Testis (tissue), 3 donors: ENCODE results near the gene NUB1. TPM values are rescaled to one million over a fixed set of nuclear protein-coding genes. Genes with fewer than 3 reads are reported as not detected.

Source experiments
- DNase-seq: peaks from one replicate; pipeline ENCODE4 v3.0.0-alpha.2; 2019
- H3K27ac ChIP-seq, 2 donors: fragments of 200-600 bp; sonication (generic); one replicate each; pipeline ENCODE4 v1.5.1; 2019
- H3K27me3 ChIP-seq: fragments of 200-600 bp; sonication (generic); one replicate; pipeline ENCODE4 v1.5.1; 2019
- H3K36me3 ChIP-seq: fragments of 200-600 bp; sonication (generic); one replicate; pipeline ENCODE4 v1.5.1; 2017; ENCODE audit warnings: low read depth; ENCODE audit errors: missing control alignments
- H3K4me1 ChIP-seq: fragments of 200-600 bp; sonication (generic); one replicate; pipeline ENCODE4 v1.5.1; 2019
- H3K4me3 ChIP-seq, 2 donors: fragments of 200-600 bp; sonication (generic); one replicate each; pipeline ENCODE4 v1.5.1; 2017 to 2019
- H3K9me3 ChIP-seq: fragments of 200-600 bp; sonication (generic); one replicate; pipeline ENCODE4 v1.5.1; 2017
- CTCF ChIP-seq, 3 experiments: fragments of 450-650 bp in 2 of 3; fragments of 200-600 bp in 1 of 3; sonication (generic) in 1 of 3; IDR thresholded peaks; one replicate each; pipeline ENCODE4 v1.5.1; 2016 to 2019; ENCODE audit warnings: antibody characterized with exemption in 3 of 3, mild to moderate bottlenecking in 2 of 3, moderate library complexity in 1 of 3
- POLR2A ChIP-seq: fragments of 450-650 bp; IDR thresholded peaks from one replicate; pipeline ENCODE4 v1.6.1; 2017; ENCODE audit warnings: antibody characterized with exemption, mild to moderate bottlenecking, moderate library complexity
- WGBS, 2 donors: methylation state at CpG; one replicate each; pipeline ENCODE4 v1.1.5; 2018; 5-methylcytosine and 5-hydroxymethylcytosine counted together
- intact Hi-C: fragments of 100-400 bp; cut with DNase I; formaldehyde crosslinking; loops from one replicate; pipeline ENCODE4 v1.15.1; 2023; ENCODE audit warnings: low total_unique reads
- polyA plus RNA-seq: library from polyadenylated mRNA; stranded (reverse); fragments of 350-450 nt; fragmentation: Illumina TruSeq; extraction: RNeasy Lipid Tissue Mini Kit (QIAGEN cat#74804); gene quantifications from one replicate; pipeline ENCODE4 v1.2.3, GENCODE V29; 2014; ENCODE audit warnings: low read depth, low replicate concordance; ENCODE audit not compliant: insufficient read depth
- total RNA-seq, 2 donors: library from RNA; depleted of rRNA; stranded (reverse); fragments of >200 nt; gene quantifications; one replicate each; pipeline ENCODE4 v1.2.3, GENCODE V29; 2016

NUB1 gene
- total and polyA plus RNA-seq, 3 donors from 2014 or later = 57.9 to 140 (median 59.6) TPM

- intact Hi-C loops = no loop called here
- Histone ChIP-seq H3K4me1 (no peaks in the 10 kb centered on the region), H3K27ac (no peak overlapping the region), H3K4me3 (no peak overlapping the region), H3K27me3 (no peaks in the 10 kb centered on the region), H3K36me3 (no peaks in the 10 kb centered on the region), H3K9me3 (no peaks in the 10 kb centered on the region)
- no peak for DNase-seq
- TF ChIP-seq CTCF (IDR thresholded peaks at IDR 0.05) = no peak
- TF ChIP-seq POLR2A = no peak
- WGBS, 2 donors = 76 to 90% methylated on average over 10 to 15 of the region's 15 CpGs
Measured at GRCh38 chr7:151374726-151375125, 33.1 kb downstream of the NUB1 start.

GRCh38 chr7:151375530-151376217, 34.1 kb downstream of the NUB1 start:
- DNase-seq = no peak
- H3K36me3 ChIP-seq = no peaks in the 10 kb centered on the region

GRCh38 chr7:151376218-151376902, 34.7 kb downstream of the NUB1 start:
- no peak overlapping the region for H3K27ac ChIP-seq
- H3K27me3 ChIP-seq = no peaks in the 10 kb centered on the region
- WGBS, 2 donors = 93 to 95% methylated on average over 21 to 33 of the region's 33 CpGs
- H3K9me3 ChIP-seq = no peaks in the 10 kb centered on the region
- H3K36me3 ChIP-seq = no peaks in the 10 kb centered on the region
- H3K4me3 ChIP-seq = no peak overlapping the region
- intact Hi-C loops = no loop called here
- H3K4me1 ChIP-seq = peaks cover 6% of the 10 kb centered on the region
- no peak for DNase-seq
- TF ChIP-seq POLR2A = no peak
- no peak for TF ChIP-seq CTCF (IDR thresholded peaks at IDR 0.05)

More at GRCh38 chr7:151375530-151376217, 34.1 kb downstream of the NUB1 start:
- WGBS, 2 donors = 95 to 96% methylated on average over 10 of the region's 10 CpGs
- Histone ChIP-seq H3K4me3 (no peak overlapping the region), H3K27me3 (no peaks in the 10 kb centered on the region), H3K4me1 (no peaks in the 10 kb centered on the region), H3K27ac (no peak overlapping the region), H3K9me3 (no peaks in the 10 kb centered on the region)
- no peak for TF ChIP-seq CTCF (IDR thresholded peaks at IDR 0.05)
- TF ChIP-seq POLR2A = no peak
- intact Hi-C loops = no loop called here

GRCh38 chr7:151377406-151377805, 35.8 kb downstream of the NUB1 start:
- no peaks in the 10 kb centered on the region for H3K9me3 ChIP-seq
- H3K4me3 ChIP-seq = no peak overlapping the region
- 92 to 95% methylated on average over 12 of the region's 12 CpGs for WGBS, 2 donors
- DNase-seq = no peak
- no peak overlapping the region for H3K27ac ChIP-seq
- H3K27me3 ChIP-seq = no peaks in the 10 kb centered on the region
- intact Hi-C loops = no loop called here
- no peaks in the 10 kb centered on the region for H3K36me3 ChIP-seq
- peaks cover 14% of the 10 kb centered on the region for H3K4me1 ChIP-seq
- TF ChIP-seq CTCF (IDR thresholded peaks at IDR 0.05) (no peak), POLR2A (no peak)
